Liver (tissue), 3 donors: ENCODE data around the gene MCTP1.

Experiments used
- CTCF ChIP-seq: fragments of 150-350 bp; IDR thresholded peaks from 2 replicates; pipeline ENCODE4 v1.5.1; 2017; ENCODE audit warnings: improper control_type of control experiment, low read depth, low read length; ENCODE audit not compliant: missing input control
- EGR1 ChIP-seq, 2 donors: IDR thresholded peaks; 2 replicates each; pipeline ENCODE4 v1.6.1; 2016 to 2018; ENCODE audit warnings: antibody characterized with exemption in 2 of 2, low read depth in 2 of 2
- GABPA ChIP-seq, 2 donors: IDR thresholded peaks in 1 of 2; conservative IDR thresholded peaks in 1 of 2; 2 replicates each; pipeline ENCODE4 v1.6.1; 2016; ENCODE audit warnings: antibody characterized with exemption in 2 of 2, mild to moderate bottlenecking in 1 of 2, moderate library complexity in 1 of 2
- MAX ChIP-seq: IDR thresholded peaks from 2 replicates; pipeline ENCODE4 v1.6.1; 2016; ENCODE audit warnings: antibody characterized with exemption
- donor health status: healthy.
- donor health status: healthy.

- TF ChIP-seq CTCF = peak; percentile 48
- no peak for TF ChIP-seq EGR1 (IDR thresholded peaks at IDR 0.05; ENCODE audit: low read depth in 2 of 2)
- TF ChIP-seq MAX = no peak
- no peak for TF ChIP-seq GABPA (IDR thresholded peaks at IDR 0.05 in 1 of 2, conservative IDR thresholded peaks at IDR 0.05 in 1 of 2)
Measured at GRCh38 chr5:94908889-94909480, 375.9 kb downstream of the MCTP1 start.
